ENCODE data around the gene WDFY4.

Gene WDFY4

DNA sequence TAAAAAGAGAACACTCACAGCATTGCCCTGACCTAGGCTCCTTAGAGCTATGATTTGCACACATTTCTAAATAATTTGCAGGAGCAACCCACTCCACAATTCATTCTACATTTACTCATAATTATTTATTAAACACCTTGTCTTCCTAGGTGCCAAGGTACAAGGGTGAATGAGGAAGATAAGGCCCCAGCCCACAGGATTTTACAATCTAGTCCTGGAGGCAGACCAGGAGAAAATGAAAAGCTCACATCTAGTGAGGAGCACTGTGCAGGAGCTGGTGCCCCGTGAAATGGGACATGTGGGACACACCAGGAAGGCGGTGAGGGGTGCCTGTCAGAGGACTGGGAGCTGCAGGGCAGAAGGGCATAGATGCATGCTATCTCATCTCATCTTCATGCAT, 314.7 kb downstream of the WDFY4 start:
- Histone ChIP-seq H2BK120ac (ENCODE audit: low read depth, low read length) (no peak overlapping the region), H3K36me3 (replicated peaks in 1 of 2; ENCODE audit: control insufficient read depth in 2 of 2, insufficient read depth in 2 of 2, low read length in 2 of 2) (no peaks in the 10 kb centered on the region), H3K9ac (ENCODE audit: low read depth, low read length, poor library complexity) (no peak overlapping the region), H3K4ac (ENCODE audit: low read length) (no peak overlapping the region), H3K14ac (ENCODE audit: low read length) (no peak overlapping the region), H3K79me1 (ENCODE audit: low read depth, low read length) (no peaks in the 10 kb centered on the region), H3K4me3 (ENCODE audit: low read length in 2 of 2) (no peak overlapping the region), H2AK5ac (ENCODE audit: low read depth, low read length) (no peak overlapping the region), H2AFZ (ENCODE audit: low read length) (no peak overlapping the region), H3K18ac (ENCODE audit: low read length) (no peak overlapping the region), H3K4me1 (ENCODE audit: control insufficient read depth in 2 of 2, insufficient read depth in 1 of 2, low read depth in 1 of 2, low read length in 2 of 2) (peaks cover 2 to 4% of the 10 kb centered on the region in 2 donors), H3K9me3 (replicated peaks in 1 of 2; ENCODE audit: control insufficient read depth in 2 of 2, insufficient read depth in 1 of 2, low read depth in 1 of 2, low read length in 2 of 2) (no peaks in the 10 kb centered on the region), H3K23ac (ENCODE audit: low read depth, low read length, poor library complexity) (no peak overlapping the region), H4K8ac (ENCODE audit: low read depth, low read length) (no peak overlapping the region), H2BK5ac (ENCODE audit: low read length) (no peak overlapping the region), H2BK12ac (ENCODE audit: low read length) (no peak overlapping the region), H4K91ac (ENCODE audit: low read depth, low read length, poor library complexity) (no peak overlapping the region), H3K4me2 (ENCODE audit: insufficient read depth, low read length, poor library complexity, severe bottlenecking) (no peak overlapping the region), H3K27ac (replicated peaks; ENCODE audit: low read length) (no peak overlapping the region), H2BK15ac (ENCODE audit: low read length) (no peak overlapping the region), H3K27me3 (ENCODE audit: control insufficient read depth in 3 of 3, insufficient read depth in 3 of 3, low read depth in 1 of 3, low read length in 3 of 3) (no peaks in the 10 kb centered on the region)
- no CpG with 5 or more reads among the region's 2 CpGs for WGBS, 2 donors (ENCODE audit: extremely low coverage in 2 of 2, insufficient read length in 2 of 2, insufficient replicate concordance in 1 of 2)
- no peak for DNase-seq (ENCODE audit: low spot score)

DNA sequence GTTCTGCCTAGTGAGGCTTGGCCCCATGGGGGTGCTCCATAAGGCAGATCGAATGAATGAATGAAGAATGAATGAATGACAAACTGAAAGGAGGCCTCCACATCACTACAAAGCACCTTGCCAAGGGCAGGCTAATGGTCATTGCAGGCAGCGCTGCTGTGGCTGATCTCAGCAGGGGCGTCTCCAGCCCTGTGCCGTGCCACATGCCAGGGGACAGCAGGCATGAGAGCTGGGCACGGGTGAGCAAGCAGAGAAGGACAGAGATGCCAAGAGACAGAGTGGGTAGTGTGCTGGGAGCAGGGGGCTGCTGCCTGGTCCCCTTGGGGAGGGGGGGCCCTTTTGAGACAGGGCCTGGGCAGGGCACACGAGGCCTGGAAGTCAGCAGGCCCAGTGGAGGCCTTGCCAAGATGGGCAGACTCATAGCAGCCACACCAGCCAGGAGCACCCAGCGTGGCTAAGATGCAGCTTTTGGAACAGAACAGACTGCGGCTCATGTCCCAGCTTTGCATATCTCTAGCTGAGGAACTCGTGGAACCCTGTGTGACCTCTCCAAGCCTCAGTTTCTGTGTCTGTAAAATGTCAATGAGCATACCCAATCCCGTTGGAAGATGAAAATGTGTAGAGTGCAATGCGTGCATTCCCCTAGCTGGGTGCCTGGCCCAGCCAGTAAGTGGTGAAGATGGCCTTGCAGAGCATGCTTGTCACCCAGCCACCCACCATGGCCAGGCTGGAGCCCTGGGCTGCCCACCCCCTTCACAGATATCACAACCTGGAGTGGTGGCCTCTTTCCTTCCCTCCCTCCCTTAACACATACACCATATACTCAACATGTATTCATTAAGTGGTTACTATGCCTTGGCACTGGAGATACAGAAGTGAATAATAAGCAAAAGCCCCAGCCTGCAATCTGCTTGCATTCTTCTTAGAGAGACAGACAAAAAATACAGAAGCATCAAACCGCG, 316.0 kb downstream of the WDFY4 start:
- Histone ChIP-seq H3K14ac (ENCODE audit: low read length) (no peak overlapping the region), H3K4me2 (ENCODE audit: insufficient read depth, low read length, poor library complexity, severe bottlenecking) (no peak overlapping the region), H3K27ac (replicated peaks; ENCODE audit: low read length) (no peak overlapping the region)

GRCh38 chr10:49001402-49001801, 316.7 kb downstream of the WDFY4 start:
- peaks cover 2 to 4% of the 10 kb centered on the region in 2 donors for H3K4me1 ChIP-seq (ENCODE audit: control insufficient read depth in 2 of 2, insufficient read depth in 1 of 2, low read depth in 1 of 2, low read length in 2 of 2)
- no peak overlapping the region for H2BK5ac ChIP-seq (ENCODE audit: low read length)
- H2BK12ac ChIP-seq (ENCODE audit: low read length): no peak overlapping the region
- no peak overlapping the region for H4K8ac ChIP-seq (ENCODE audit: low read depth, low read length)
- no peak overlapping the region for H3K18ac ChIP-seq (ENCODE audit: low read length)
- H3K9me3 ChIP-seq (replicated peaks in 1 of 2; ENCODE audit: control insufficient read depth in 2 of 2, insufficient read depth in 1 of 2, low read depth in 1 of 2, low read length in 2 of 2): no peaks in the 10 kb centered on the region
- DNase-seq (ENCODE audit: low spot score): no peak
- no peaks in the 10 kb centered on the region for H3K36me3 ChIP-seq (replicated peaks in 1 of 2; ENCODE audit: control insufficient read depth in 2 of 2, insufficient read depth in 2 of 2, low read length in 2 of 2)
- H3K9ac ChIP-seq (ENCODE audit: low read depth, low read length, poor library complexity): no peak overlapping the region
- no peak overlapping the region for H3K4ac ChIP-seq (ENCODE audit: low read length)
- no peak overlapping the region for H3K27ac ChIP-seq (replicated peaks; ENCODE audit: low read length)
- H2AFZ ChIP-seq (ENCODE audit: low read length): no peak overlapping the region
- no peak overlapping the region for H4K91ac ChIP-seq (ENCODE audit: low read depth, low read length, poor library complexity)
- H2AK5ac ChIP-seq (ENCODE audit: low read depth, low read length): no peak overlapping the region
- H3K4me3 ChIP-seq (ENCODE audit: low read length in 2 of 2): no peak overlapping the region
- no peak overlapping the region for H2BK120ac ChIP-seq (ENCODE audit: low read depth, low read length)
- no peaks in the 10 kb centered on the region for H3K79me1 ChIP-seq (ENCODE audit: low read depth, low read length)
- H3K4me2 ChIP-seq (ENCODE audit: insufficient read depth, low read length, poor library complexity, severe bottlenecking): no peak overlapping the region
- no peak overlapping the region for H3K23ac ChIP-seq (ENCODE audit: low read depth, low read length, poor library complexity)
- H3K14ac ChIP-seq (ENCODE audit: low read length): no peak overlapping the region
- no CpG with 5 or more reads among the region's 9 CpGs for WGBS, 2 donors (ENCODE audit: extremely low coverage in 2 of 2, insufficient read length in 2 of 2, insufficient replicate concordance in 1 of 2)
- H3K27me3 ChIP-seq (ENCODE audit: control insufficient read depth in 3 of 3, insufficient read depth in 3 of 3, low read depth in 1 of 3, low read length in 3 of 3): no peaks in the 10 kb centered on the region
- H2BK15ac ChIP-seq (ENCODE audit: low read length): no peak overlapping the region

More for the DNA sequence above, 316.0 kb downstream of the WDFY4 start:
- Histone ChIP-seq H3K79me1 (ENCODE audit: low read depth, low read length) (no peaks in the 10 kb centered on the region), H2BK5ac (ENCODE audit: low read length) (no peak overlapping the region), H3K4me1 (ENCODE audit: control insufficient read depth in 2 of 2, insufficient read depth in 1 of 2, low read depth in 1 of 2, low read length in 2 of 2) (peaks cover 2 to 4% of the 10 kb centered on the region in 2 donors), H3K4ac (ENCODE audit: low read length) (no peak overlapping the region), H2AK5ac (ENCODE audit: low read depth, low read length) (peak overlapping the region; percentile 23), H4K91ac (ENCODE audit: low read depth, low read length, poor library complexity) (no peak overlapping the region), H3K9me3 (replicated peaks in 1 of 2; ENCODE audit: control insufficient read depth in 2 of 2, insufficient read depth in 1 of 2, low read depth in 1 of 2, low read length in 2 of 2) (no peaks in the 10 kb centered on the region), H3K27me3 (ENCODE audit: control insufficient read depth in 3 of 3, insufficient read depth in 3 of 3, low read depth in 1 of 3, low read length in 3 of 3) (no peaks in the 10 kb centered on the region), H2BK12ac (ENCODE audit: low read length) (no peak overlapping the region), H3K9ac (ENCODE audit: low read depth, low read length, poor library complexity) (peak overlapping the region; percentile 39), H2AFZ (ENCODE audit: low read length) (no peak overlapping the region), H3K23ac (ENCODE audit: low read depth, low read length, poor library complexity) (no peak overlapping the region), H3K18ac (ENCODE audit: low read length) (no peak overlapping the region), H3K4me3 (ENCODE audit: low read length in 2 of 2) (no peak overlapping the region), H3K36me3 (replicated peaks in 1 of 2; ENCODE audit: control insufficient read depth in 2 of 2, insufficient read depth in 2 of 2, low read length in 2 of 2) (no peaks in the 10 kb centered on the region), H2BK120ac (ENCODE audit: low read depth, low read length) (no peak overlapping the region), H2BK15ac (ENCODE audit: low read length) (no peak overlapping the region), H4K8ac (ENCODE audit: low read depth, low read length) (no peak overlapping the region)
- no peak for DNase-seq (ENCODE audit: low spot score)
- WGBS, 2 donors (ENCODE audit: extremely low coverage in 2 of 2, insufficient read length in 2 of 2, insufficient replicate concordance in 1 of 2): no CpG with 5 or more reads among the region's 13 CpGs

GRCh38 chr10:49001870-49002672, 317.4 kb downstream of the WDFY4 start:
- no peak overlapping the region for H2BK12ac ChIP-seq (ENCODE audit: low read length)
- H3K14ac ChIP-seq (ENCODE audit: low read length): no peak overlapping the region
- H3K9ac ChIP-seq (ENCODE audit: low read depth, low read length, poor library complexity): no peak overlapping the region
- no peaks in the 10 kb centered on the region for H3K79me1 ChIP-seq (ENCODE audit: low read depth, low read length)
- DNase-seq (ENCODE audit: low spot score): no peak
- H3K27me3 ChIP-seq (ENCODE audit: control insufficient read depth in 3 of 3, insufficient read depth in 3 of 3, low read depth in 1 of 3, low read length in 3 of 3): no peaks in the 10 kb centered on the region
- no peak overlapping the region for H3K27ac ChIP-seq (replicated peaks; ENCODE audit: low read length)
- H3K36me3 ChIP-seq (replicated peaks in 1 of 2; ENCODE audit: control insufficient read depth in 2 of 2, insufficient read depth in 2 of 2, low read length in 2 of 2): no peaks in the 10 kb centered on the region
- H3K9me3 ChIP-seq (replicated peaks in 1 of 2; ENCODE audit: control insufficient read depth in 2 of 2, insufficient read depth in 1 of 2, low read depth in 1 of 2, low read length in 2 of 2): no peaks in the 10 kb centered on the region
- peak overlapping the region; percentile 33 for H2AFZ ChIP-seq (ENCODE audit: low read length)
- H2BK5ac ChIP-seq (ENCODE audit: low read length): no peak overlapping the region
- no peak overlapping the region for H2AK5ac ChIP-seq (ENCODE audit: low read depth, low read length)
- H3K4me2 ChIP-seq (ENCODE audit: insufficient read depth, low read length, poor library complexity, severe bottlenecking): no peak overlapping the region
- H2BK15ac ChIP-seq (ENCODE audit: low read length): no peak overlapping the region
- H2BK120ac ChIP-seq (ENCODE audit: low read depth, low read length): no peak overlapping the region
- no peak overlapping the region for H4K8ac ChIP-seq (ENCODE audit: low read depth, low read length)
- H3K23ac ChIP-seq (ENCODE audit: low read depth, low read length, poor library complexity): peak overlapping the region; percentile 40
- H3K18ac ChIP-seq (ENCODE audit: low read length): peak overlapping the region; percentile 2
- peaks cover 2 to 4% of the 10 kb centered on the region in 2 donors for H3K4me1 ChIP-seq (ENCODE audit: control insufficient read depth in 2 of 2, insufficient read depth in 1 of 2, low read depth in 1 of 2, low read length in 2 of 2)
- H3K4me3 ChIP-seq (ENCODE audit: low read length in 2 of 2): no peak overlapping the region
- H4K91ac ChIP-seq (ENCODE audit: low read depth, low read length, poor library complexity): no peak overlapping the region
- no peak overlapping the region for H3K4ac ChIP-seq (ENCODE audit: low read length)
- WGBS, 2 donors (ENCODE audit: extremely low coverage in 2 of 2, insufficient read length in 2 of 2, insufficient replicate concordance in 1 of 2): no CpG with 5 or more reads among the region's 17 CpGs
